ENCODE data around the gene RPS13.
"Not testable (repeated sequence)": the region's sequence is repeated elsewhere in the genome, so short reads cannot be mapped to it uniquely, and the experiment has no call there.

RPS13 gene

DNA sequence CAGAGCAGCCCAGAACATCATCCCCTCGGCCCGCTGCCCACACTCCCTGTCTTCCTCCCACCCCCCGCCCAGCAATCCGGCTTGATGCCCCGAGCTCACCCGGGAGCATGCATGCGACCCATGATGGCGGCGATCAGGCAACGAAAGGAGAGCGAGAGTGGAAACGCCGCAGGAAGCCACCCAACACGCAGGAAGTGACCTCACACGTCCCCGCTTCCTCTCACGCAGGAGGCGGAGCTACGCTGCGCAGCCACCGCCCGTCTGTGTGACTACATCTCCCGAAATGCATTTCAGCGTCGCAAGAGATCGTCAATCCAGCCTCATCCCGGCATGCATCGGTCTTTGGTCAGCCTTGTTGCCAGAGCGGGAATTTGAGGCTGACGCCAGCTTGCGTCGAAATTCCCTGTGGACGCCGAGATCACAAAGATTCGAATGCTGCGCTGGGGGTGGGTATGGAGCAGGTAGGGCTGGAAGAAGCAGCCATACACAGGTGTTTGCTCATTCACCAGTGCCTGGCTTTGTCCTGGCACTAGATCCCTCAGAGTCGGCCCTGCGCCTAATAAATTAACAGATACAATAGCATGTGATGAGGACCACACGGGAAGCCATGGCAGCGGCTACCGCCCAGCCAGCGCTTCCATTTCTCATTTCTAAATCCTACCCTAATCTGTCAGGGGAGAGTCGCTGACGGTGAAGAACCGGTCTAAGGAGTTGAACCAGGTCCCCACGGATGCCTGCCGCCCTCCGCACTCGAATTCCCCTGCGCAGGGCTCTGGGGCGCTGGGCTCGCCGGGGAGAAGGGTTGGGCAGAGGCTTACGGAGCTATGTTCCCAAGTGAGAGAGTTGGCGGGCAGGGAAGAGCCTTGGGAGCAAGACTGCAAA, at the start of gene RPS13:
Gene RPS13 (minus strand): TSS at position 148 of the 882 bp plus-strand sequence. CDS start 26 bp downstream, at position 122.
- DNase-seq (ENCODE audit: low read depth in 2 of 3, low spot score in 2 of 3), result peak; percentile 68 to 86 (median 83)

DNA sequence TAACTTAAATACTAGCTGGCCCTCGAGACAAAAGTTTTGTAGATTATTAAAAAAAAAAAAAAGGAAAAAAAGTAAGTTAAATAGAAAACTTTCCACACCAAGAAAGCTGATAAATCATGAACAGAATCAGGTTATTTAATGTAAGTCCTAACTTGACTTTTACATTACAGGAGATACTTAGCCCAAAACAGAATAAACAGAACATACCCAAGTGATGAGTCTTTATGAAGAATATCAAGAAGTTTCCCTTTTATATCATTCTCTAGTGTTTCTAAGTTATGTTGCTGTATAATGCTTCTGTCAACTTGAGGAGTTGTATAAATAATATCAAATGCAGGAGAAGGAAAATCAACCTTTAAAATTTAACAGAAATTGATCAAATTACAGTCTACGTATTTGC, 44.5 kb upstream of the RPS13 start:
- DNase-seq (ENCODE audit: low read depth in 2 of 3, low spot score in 2 of 3), result no peak

DNA sequence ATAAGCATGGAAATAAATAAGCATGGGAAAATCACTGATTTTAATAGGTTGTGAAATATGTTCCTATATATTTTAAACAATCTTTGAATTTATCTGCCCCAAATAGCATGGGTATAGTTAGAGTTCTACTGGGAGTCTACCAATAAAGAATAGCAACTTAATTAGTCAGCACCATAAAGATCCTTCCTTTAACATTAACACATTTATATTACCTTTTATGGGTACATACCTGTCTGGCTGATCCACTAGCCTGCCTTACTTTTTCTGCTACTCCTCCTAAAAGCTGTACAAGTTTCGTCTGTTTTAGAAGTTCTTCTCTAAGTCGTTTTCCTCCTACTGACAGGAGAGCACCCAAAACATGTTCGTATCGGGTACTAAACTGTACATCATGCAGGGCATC, 39.8 kb upstream of the RPS13 start:
- DNase-seq (ENCODE audit: low read depth in 2 of 3, low spot score in 2 of 3), result no peak

DNA sequence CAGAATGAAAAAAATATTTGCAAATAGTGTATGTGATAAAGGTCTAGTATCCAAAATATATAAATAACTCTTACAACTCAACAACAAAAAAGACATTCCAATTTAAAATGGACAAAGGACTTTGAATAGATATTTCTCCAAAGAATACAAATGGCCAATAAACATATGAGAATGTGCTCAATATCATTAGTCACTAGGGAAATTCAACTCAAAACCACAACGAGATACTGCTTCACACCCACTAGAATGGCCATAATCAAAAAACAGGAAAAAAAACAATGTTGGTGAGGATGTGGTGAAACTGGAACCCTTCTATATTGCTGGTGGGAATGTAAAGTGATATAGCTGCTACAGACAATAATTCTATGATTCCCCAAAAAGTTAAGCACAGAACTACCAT, 38.6 kb upstream of the RPS13 start:
- no peak for DNase-seq (ENCODE audit: low read depth in 2 of 3, low spot score in 2 of 3)

DNA sequence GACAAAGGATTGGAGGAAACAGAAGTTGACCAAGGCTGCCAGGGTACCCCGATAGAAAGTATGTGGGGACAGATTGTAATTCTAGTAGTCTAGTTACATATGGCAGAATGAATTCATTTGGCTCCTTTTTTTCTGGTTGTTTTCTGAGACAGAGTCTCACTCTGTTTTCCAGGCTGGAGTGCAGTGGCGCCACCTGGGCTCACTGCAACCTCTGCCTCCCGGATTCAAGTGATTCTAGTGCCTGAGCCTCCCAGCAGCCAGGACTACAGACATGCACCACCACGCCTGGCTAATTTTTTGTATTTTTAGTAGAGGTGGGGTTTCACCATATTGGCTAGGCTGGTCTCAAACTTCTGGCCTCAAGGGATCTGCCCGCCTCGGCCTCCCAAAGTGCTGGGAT, 30.3 kb upstream of the RPS13 start:
- DNase-seq (ENCODE audit: low read depth in 2 of 3, low spot score in 2 of 3), result not testable (repeated sequence)

DNA sequence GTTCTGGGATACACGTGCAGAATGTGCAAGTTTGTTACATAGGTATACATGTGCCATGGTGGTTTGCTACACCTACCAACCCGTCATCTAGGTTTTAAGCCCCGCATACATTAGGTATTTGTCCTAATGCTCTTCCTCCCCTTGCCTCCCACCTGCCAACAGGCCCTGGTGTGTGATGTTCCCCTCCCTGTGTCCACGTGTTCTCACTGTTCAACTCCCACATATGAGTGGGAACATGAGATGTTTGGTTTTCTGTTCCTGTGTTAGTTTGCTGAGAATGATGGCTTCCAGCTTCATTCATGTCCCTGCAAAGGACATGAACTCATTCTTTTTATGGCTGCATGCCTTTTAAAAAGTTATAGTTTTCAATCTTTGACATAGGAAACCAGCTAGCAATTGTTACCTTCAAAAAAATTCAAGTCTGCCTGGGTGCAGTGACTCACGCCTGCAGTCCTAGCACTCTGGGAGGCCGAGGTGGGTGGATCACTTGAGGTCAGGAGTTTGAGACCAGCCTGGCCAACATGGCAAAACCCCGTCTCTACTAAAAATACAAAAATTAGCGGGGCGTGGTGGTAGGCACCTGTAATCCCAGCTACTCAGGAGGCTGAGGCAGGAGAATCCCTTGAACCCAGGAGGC, 28.1 kb upstream of the RPS13 start:
- DNase-seq (ENCODE audit: low read depth in 2 of 3, low spot score in 2 of 3), result not testable (repeated sequence)

DNA sequence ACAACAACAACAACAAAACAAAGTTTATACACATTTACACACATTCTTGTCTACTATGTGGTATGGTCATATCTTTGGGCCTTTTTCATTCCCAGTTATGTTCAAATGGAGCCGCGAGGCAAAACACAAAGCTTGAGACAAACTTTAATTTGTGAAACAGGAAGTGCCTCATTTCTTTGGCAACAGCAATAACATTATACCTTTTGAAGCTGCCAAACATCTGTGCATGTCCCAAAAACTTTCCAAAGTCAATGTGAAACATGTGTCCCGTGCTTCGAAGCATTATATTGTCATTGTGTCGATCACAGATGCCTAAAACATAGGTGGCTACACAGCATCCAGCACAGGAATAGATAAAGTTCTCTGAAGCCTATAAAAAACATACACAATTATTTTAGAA, 25.0 kb upstream of the RPS13 start:
- DNase-seq (ENCODE audit: low read depth in 2 of 3, low spot score in 2 of 3), result no peak

DNA sequence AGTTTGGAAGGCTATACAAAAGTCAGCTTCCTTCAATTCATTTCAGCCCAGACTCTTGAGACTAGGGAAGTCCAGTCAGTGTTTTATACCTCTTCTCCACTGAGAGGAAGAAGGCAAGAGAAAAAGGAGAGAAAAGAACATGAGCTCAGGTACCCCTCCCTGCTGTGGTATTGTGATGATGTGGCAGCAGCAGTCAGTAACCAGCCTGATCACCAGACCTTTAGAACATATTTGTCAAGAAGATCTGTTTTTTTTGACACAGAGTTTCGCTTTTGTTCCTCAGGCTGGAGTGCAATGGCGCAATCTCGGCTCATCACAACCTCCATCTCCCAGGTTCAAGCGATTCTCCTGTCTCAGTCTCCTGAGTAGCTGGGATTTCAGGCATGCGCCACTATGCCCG, 21.2 kb upstream of the RPS13 start:
- no peak for DNase-seq (ENCODE audit: low read depth in 2 of 3, low spot score in 2 of 3)

DNA sequence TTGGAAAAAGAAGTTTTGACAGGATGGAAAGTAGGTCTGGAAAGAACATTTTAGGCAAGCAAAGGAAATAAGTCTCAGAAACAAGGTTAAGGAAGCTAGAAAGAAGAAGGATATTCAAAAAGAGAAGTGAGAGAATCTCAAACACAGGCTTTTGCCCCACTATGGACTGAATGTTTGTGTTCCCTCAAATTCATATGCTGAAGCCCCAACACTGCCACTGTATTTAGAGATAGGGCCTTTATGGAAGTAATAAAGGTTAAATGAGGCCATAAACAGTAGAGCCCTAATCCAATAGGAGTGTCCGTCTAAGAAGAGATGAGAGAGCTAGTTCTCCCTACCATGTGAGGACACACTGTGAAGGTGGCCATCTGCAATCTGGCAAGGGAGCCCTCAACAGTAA, 20.6 kb upstream of the RPS13 start:
- DNase-seq (ENCODE audit: low read depth in 2 of 3, low spot score in 2 of 3), result no peak

DNA sequence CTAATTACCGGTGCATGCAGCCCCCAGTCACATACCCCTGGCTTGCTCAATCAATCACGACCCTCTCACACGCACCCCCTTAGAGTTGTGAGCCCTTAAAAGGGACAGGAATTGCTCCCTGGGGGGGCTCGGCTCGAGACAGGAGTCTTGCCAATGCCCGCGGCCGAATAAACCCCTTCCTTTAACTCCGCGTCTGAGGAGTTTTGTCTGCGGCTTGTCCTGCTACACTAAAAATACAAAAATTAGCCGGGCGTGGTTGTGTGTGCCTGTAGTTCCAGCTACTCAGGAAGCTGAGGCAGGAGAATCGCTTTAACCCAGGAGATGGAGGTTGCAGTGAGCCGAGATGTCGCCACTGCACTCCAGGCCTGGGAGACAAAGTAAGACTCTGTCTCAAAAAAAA, 8.5 kb upstream of the RPS13 start:
- DNase-seq (ENCODE audit: low read depth in 2 of 3, low spot score in 2 of 3), result not testable (repeated sequence)

DNA sequence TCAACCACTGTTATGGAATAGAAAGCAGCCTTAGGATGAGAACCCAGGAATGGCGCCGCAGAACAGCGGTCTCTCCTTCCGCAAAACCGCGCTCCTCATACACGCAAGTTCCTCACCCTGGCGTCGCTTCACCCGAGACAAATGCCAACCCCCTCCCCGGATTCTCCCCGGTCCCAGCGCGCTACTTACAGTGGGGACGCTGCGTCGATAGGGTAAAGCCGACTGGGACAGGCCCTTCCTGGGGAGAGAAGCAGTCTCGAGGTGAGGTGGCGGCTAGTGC, 287 bp downstream of the RPS13 start:
- no peak for DNase-seq (ENCODE audit: low read depth in 2 of 3, low spot score in 2 of 3)

DNA sequence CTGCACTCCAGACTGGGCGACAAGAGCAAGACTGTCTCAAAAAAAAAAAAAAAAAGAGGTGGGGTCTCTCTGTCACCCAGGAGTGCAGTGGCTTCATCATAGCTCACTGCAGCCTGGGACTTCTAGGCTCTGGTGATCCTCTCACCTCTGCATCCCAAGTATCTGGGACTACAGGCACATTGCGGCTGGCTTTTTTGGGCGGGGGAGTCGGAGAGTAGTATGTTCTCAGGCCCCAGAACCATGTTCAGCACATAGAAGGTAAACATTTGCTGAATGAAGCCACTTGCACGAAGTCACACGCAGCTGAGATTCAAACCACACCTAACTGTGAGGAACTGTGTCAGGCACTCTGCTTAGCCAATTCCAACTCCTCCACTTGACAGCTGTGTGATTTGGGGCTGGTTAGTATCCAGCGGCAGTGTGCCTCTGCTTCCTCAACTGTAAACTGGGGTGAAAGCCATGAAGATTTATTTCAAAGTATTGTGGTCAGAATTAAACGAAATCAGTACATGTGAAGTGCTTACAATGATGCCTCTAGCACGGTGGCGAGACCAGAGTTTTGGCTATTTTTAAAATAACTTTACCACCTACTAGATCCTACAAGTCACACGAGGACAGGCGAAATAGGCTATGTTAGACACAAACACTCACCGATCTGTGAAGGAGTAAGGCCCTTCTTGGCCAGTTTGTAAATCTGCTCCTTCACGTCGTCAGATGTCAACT, 789 bp downstream of the RPS13 start:
- DNase-seq (ENCODE audit: low read depth in 2 of 3, low spot score in 2 of 3), result no peak

DNA sequence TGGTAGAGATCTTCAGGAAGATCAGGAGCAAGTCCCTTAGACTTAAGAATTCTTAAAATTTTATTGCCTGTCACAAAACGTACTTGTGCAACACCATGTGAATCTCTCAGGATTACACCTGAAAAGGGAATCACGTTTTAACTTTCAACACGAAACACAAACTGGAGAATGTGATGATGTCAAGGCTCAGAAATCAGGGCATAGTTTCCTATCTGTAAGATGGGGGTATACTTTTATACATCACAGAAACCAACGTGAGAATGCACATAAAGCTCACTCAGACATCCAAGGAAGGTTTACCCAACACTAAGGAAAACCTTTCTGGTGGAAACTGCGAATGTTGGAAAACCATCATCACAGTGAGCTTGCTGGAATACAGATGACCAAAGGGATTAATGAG, 2.0 kb downstream of the RPS13 start:
- DNase-seq (ENCODE audit: low read depth in 2 of 3, low spot score in 2 of 3), result no peak

DNA sequence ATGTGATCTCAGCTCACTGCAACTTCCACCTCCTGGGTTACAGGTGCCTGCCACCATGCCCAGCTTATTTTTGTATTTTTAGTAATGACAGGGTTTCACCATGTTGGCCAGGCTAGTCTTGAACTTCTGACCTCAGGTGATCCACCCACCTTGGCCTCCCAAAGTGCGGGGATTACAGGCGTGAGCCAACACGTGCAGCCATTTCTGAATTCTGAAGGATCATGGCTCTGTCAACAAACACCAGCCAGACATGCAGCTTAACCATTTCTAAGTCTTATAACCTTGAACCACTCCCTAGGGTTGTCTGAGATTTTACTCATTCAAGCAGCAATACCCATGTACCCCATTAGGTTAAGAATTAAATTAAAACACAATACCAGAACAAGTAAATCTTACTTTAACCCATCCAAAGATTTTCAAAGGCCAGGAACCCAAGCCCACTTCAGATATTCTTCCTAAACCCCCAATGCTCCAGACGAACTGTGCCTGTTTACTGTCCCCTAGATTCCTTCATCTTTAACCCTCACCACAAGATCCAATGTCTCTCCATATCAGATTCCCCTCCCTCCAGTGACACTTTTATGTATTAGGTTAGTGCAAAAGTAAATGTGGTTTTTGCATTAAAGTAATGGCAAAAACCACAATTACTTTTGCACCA, 4.0 kb downstream of the RPS13 start:
- DNase-seq (ENCODE audit: low read depth in 2 of 3, low spot score in 2 of 3), result no peak

DNA sequence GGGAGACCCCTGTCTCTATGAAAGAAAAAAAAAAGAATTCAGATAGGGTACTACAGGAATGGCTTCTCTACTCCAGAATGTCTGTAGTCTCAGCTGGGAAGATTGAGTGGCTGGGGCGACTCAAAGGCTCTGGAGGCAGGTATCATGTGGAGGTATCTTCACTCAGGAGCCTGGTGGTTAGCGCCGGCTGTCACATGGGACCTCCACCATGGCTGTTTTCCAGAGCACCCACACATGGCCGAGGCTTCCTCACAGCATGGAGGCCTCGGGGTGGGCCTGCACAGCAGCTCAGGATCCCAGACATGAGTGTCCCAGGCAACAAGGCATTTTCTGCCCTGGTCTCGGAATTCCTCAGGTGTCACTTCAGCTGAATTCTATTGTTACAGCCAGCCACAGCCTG, 10.1 kb downstream of the RPS13 start:
- DNase-seq (ENCODE audit: low read depth in 2 of 3, low spot score in 2 of 3), result no peak

DNA sequence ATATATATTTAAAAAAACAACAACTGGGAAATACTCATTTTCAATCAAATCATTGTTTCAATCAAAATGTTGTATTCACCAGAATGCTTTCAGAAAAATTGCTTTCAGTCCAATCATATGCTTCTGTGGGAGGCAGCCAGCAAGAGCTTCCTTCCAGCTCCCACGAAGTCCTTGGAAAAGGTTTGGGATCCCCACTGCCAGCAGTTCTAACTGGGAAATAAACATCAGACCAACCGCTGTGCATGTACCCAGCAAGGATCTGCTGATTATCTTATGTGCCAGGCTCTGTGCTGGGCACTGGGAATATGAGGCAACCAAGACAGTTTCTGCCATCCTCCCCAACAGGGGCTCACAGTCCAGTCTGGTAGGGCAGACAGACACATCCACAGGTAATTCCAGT, 10.8 kb downstream of the RPS13 start:
- DNase-seq (ENCODE audit: low read depth in 2 of 3, low spot score in 2 of 3), result no peak

DNA sequence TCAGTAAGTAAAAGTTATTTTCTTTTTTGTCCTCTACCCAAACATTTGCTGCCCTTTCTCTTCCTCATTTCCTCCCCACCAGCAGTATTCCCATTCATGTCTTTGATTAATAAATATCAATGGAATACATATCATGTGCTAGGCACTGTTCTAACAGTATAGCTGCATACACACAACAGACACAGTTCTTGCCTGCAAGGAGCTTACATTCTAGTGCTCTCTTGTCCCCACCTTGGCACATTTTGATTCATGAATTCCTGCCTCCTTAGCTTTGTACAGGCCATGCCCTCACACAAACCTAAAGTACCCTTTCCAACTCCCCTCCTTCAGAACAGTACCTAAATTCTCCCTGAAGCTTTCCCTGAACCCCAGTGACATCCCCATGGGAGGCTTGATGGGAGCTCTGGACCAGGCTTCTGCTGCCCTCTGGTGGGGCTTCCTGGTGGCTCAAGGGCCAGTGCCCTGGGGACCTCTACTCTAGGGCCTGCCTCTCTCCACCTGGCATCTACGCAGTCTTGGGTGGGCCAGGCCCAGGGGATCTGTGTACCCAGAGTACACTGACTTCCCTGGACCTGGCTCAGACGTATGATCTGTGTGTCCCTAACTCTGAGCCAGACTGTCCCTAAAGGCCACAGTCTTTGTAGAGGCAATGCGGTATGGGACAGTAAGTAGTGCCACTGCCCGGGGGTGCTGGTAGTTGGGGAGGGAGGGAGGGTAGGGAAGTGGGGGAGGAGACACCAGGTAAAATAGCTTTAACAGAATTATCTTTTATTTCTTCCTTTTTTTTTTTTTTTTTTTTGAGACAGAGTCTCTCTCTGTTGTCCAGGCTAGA, 14.1 kb downstream of the RPS13 start:
- DNase-seq (ENCODE audit: low read depth in 2 of 3, low spot score in 2 of 3), result no peak

DNA sequence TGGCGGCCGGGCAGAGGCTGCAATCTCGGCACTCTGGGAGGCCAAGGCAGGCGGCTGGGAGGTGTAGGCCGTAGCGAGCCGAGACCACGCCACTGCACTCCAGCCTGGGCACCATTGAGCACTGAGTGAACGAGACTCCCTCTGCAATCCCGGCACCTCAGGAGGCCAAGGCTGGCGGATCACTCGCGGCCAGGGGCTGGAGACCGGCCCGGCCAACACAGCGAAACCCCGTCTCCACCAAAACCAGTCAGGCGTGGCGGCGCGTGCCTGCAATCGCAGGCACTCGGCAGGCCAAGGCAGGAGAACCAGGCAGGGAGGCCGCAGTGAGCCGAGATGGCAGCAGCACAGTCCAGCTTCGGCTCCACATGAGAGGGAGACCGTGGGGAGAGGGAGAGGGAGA, 26.3 kb downstream of the RPS13 start:
- DNase-seq (ENCODE audit: low read depth in 2 of 3, low spot score in 2 of 3), result not testable (repeated sequence)

DNA sequence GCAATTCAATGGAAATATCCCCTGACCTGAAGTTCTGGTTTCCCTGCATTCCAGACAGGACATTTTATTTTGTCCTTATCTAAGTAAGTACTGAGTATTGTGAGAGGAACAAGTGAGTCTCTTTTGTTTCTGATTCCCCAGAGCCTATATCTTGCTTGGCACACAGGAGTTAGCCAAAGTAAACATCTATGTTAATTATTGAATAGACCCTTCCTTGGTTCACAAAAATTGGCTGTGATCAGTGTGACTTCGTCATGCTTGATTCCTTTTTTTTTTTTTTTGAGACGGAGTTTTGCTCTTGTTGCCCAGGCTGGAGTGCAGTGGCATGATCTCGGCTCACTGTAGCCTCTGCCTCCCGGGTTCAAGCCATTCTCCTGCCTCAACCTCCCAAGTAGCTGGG, 29.0 kb downstream of the RPS13 start:
- not testable (repeated sequence) for DNase-seq (ENCODE audit: low read depth in 2 of 3, low spot score in 2 of 3)

DNA sequence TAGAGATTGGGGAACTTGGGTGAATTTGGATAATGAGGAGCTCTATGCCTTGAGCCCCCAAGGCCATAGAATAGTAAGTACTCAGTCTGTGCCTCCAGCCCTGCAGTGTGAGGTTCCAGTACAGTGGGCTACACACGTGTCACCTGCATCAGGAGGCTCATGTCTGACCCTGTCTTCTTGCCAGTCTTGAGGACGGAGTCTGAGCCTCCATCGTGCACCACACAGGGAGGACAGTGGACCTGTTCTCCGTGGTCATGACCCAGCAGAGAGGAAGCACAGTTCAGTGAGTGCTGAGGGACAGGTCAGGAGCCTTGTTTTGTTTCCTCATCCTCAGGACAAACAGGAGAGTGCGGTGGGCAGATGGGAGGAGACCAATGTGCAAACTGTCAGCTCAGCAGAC, 30.8 kb downstream of the RPS13 start:
- DNase-seq (ENCODE audit: low read depth in 2 of 3, low spot score in 2 of 3), result no peak

Data from activated CD8-positive, alpha-beta memory T cell treated with anti-CD3 and anti-CD28 coated beads for 48 hours (primary cell).